Activated CD4-positive, CD25-positive, alpha-beta regulatory T cell (primary cell): Measurements from ENCODE around the gene MYADM.
A peak's percentile ranks its signal among the peaks of the same experiment; 100 is the strongest.
"Not testable (repeated sequence)": the region's sequence is repeated elsewhere in the genome, so short reads cannot be mapped to it uniquely, and the experiment has no call there.

Experiments used
- DNase-seq, 4 experiments: peaks; one replicate each; lab custom pipeline; 2025; lab: John Stamatoyannopoulos, UW

Gene MYADM, protein sequence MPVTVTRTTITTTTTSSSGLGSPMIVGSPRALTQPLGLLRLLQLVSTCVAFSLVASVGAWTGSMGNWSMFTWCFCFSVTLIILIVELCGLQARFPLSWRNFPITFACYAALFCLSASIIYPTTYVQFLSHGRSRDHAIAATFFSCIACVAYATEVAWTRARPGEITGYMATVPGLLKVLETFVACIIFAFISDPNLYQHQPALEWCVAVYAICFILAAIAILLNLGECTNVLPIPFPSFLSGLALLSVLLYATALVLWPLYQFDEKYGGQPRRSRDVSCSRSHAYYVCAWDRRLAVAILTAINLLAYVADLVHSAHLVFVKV

DNA sequence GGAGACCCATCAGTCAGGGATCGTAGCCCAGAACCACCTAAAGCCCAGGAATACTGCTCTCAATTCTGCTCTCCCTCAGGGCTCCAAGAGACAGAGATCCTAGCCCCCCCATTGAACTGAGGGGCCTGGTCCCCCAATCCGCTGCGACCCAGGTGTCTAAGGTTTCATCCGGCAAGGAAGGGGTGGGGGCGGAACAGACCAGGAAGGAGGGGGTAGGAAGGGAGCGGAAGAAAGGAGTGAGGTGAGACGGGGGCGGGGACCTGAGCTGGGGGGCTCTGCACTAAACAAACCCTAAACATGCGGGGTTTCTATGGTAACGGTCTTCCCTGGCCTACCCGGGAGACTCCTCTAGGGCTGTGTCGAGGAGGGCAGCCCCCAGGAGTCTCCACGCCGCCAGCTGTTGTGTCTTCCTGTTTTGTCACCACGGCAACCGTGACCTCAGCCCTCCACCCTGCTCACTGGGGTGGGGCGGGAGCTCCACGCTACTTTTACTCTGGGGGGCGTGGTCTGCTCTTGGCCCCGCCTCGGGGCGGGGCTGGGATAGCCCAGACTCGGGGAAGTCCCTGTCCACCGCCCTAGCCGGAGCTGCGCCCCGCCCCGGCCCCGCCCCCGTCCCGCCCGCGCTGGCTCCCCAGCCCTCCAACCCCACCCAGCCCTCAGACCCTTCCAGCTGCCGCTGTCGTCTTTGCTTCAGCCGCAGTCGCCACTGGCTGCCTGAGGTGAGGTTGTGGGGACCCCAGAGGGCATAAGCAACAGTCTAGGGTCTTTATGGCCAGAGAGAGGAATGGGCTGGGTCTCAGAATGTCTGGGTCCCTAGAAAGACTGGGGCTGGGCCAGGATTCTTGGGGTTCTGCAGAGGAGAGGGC, at the start of gene MYADM:
MYADM (plus strand) TSS at position 659 of the 866 bp plus-strand sequence. CDS start 5,647 bp downstream, outside the sequence.
- DNase-seq: peak; percentile 97 to 99 (median 98)

DNA sequence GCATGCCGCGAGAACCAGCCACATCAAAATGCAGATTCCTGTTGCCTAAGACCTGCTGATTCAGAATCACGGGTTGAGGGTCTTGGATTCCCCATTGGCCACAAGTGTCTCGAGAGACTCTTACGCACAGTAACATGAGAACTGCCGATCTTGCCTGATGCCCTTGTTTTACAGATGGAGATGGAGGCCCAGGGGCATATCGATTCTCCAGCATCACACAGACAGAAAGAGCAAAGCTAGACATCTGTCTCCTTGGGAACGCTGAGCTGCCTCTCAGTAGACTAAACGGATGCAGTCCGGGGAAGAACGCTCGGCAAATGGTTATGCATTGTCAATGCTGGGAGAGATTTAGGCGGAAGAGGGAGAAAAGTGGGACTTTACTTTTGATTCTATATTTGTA, 48.9 kb upstream of the MYADM start:
- DNase-seq: no peak

DNA sequence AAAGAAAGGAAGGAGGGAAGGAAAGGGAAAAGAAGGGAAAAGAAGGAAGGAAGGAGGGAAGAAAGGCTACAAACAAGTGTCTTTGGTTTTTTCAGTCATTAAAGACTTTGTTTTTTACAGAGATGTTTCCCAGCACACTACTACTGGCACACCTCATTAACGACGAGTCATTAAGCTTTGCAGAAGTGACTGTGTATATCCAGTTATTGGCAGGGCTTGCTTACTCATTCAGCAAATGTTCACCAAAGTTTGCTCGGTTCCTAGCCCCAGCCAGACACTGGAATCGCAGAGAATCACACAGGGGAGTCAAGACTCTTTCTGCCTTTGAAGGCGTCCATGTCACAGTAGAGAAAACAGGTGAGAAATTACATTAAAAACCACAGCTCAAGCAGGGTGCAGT, 47.8 kb upstream of the MYADM start:
- DNase-seq: no peak

DNA sequence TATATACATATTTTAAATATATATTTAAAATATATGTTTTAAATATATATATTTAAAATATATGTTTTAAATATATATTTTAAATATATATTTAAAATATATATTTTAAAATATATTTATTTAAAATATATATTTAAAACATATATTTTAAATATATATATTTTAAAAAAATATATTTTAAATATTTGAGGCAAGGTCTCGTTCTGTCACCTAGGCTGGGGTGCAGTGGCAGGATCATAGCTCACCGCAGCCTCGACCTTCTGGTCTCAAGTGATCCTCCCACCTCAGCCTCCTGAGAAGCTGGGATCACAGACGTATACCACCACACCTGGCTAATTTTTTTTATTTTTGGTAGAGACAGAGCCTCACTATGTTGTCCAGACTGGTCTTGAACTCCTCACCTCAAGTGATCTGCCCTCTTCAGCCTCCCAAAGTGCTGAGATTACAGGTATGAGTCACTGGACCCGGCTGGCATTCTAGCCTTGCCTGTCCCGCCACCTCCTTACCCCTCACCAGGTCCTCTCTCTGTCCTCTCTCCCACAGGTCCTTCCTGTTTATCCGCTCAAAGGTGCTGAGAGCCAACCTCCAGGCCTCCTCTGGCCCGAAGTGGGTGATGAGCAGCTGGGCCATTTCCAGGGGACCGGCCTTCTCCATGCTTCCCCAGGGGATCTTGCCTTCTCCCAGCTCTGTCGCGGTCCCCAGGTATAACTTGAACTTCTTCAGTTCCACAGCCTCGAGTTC, 44.1 kb upstream of the MYADM start:
- DNase-seq: no peak

DNA sequence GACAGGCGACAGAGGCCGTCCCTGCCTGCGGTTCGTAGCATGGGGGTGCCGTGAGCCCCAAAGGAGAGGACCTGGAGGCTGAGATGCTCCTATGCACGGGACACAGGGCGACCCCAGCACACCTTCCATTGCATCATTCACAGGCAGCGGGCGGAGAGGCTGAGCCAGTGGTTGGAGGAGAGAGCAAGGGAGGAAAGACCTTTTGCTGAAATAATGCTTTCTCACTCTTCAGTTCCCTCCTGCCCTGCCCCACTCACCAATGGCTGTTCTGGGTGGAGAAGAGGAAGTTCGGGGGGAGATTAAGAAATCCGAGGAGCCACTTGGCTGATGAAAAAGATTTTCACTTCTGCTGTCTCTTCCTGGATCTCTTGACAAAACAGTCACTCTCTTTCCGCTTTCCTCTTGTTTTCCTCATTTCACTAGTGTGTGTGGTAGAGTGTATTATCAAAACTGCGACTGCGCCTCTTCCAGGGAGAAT, 43.5 kb upstream of the MYADM start, which contains the start of gene NLRP12:
NLRP12 (minus strand) TSS at position 181 of the 478 bp plus-strand sequence; CDS start at position 41, 140 bp downstream.
- no peak for DNase-seq

DNA sequence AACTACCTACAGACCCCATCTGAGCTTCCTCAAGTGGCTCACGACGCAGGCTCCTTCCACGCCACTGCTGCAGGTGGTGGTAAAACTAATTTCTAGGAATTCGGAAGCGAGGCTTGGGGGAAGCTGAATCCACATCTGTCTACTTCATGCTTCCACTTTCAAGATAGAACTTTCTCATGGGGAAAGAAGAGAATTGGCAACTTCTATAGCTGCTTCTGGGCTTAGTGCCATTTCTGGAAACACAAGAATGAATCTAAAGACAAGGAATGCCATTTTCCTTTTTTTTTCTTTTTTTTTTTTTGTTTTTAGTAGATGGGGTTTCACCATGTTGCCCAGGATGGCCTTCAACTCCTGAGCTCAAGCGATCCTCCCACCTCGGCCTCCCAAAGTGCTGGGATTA, 40.8 kb upstream of the MYADM start:
- DNase-seq: no peak

DNA sequence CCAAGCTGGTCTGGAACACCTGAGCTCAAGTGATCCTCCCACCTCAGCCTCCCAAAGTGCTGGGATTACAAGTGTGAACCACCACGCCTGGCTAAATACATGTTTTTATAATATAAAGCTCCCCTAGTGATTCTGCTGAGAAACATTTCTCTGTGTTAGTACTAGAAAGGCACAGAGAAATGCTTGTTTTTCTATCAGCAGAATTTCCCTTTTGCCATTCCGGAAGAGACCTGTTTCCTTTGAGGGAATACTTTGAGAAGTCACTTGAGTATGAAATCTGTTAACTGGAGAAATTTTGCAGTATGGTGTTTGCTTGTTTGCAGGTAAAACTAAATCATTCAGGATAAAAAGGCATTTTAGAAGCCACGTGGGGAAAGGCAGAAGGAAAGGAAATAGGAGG, 39.2 kb upstream of the MYADM start:
- DNase-seq: no peak

DNA sequence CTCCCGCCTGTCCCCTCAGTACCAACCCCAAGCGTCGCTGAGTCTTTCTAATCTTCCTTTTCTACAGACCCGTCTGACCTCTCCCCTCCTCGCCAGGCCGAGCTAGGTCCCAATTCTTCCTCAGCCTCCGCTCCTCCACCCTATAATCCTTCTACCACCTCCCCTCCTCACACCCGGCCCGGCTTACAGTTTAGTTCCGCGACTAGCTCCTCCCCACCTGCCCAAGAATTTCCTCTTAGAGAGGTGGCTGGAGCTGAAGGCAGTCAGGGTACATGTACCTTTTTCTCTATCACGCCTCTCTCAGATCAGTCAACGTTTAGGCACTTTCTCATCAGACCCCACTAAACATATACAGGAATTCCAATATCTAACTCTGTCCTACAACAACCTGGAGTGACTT, 34.8 kb upstream of the MYADM start:
- DNase-seq: not testable (repeated sequence)

DNA sequence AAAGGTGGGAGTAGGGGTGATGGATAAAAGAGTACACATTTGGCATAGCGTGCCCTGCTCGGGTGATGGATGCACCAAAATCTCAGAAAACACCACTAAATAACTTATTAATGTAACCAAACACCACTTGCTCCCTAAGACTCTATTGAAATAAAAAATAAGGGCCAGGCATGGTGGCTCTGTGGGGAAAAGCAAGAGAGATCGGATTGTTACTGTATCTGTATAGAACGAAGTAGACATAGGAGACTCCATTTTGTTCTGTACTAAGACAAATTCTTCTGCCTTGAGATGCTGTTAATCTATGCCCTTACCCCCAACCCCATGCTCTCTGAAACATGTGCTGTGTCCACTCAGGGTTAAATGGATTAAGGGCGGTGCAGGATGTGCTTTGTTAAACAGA, 29.2 kb upstream of the MYADM start:
- not testable (repeated sequence) for DNase-seq

DNA sequence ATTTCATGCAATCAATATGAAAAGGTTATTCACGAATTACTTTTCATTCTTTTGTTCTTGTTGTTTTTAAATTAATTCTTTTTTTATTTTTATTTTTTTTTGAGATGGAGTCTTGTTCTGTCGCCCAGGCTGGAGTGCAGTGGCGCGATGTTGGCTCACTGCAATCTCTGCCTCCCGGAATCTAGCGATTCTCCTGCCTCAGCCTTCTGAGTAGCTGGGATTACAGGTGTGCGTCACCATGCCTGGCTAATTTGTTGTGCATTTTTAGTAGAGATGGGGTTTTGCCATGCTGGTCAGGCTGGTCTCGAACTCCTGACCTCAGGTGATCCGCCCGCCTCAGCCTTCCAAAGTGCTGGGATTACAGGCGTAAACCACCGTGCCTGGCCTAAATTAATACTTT, 27.4 kb upstream of the MYADM start:
- not testable (repeated sequence) for DNase-seq

DNA sequence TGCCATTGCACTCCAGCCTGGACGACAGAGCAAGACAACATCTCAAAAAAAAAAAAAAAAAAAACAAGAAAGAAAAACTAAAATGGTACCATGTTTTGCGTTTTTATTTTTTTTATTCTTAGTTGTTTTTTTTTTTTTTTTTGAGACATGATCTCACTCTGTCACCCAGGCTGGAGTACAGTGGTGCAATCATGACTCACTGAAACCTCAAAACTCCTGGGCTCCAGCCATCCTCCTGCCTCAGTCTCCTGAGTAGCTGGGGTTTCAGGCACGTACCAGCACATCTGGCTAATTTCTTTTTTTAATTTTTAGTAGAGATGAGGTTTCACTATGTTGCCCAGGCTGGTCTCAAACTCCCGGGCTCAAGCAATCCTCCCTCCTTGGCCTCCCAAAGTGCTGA, 26.8 kb upstream of the MYADM start:
- not testable (repeated sequence) for DNase-seq

DNA sequence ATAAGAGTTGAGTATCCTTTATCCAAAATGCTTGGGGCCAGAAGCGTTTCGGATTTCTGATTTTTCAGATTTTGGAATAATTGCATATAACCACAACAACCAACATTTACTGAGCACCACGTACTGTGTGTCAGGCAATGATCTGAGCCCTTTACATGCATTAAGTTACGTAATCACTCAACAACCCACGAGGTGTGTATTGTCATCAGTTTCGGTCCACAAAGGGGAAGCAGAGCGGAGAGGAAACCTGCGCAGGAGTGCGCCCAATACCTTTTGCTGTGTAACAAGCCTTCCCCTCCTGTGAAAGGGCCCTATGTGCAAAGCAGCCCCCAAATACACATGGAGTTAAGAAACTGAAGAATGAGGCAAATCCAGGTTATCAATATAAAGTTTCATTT, 22.8 kb upstream of the MYADM start:
- no peak for DNase-seq

DNA sequence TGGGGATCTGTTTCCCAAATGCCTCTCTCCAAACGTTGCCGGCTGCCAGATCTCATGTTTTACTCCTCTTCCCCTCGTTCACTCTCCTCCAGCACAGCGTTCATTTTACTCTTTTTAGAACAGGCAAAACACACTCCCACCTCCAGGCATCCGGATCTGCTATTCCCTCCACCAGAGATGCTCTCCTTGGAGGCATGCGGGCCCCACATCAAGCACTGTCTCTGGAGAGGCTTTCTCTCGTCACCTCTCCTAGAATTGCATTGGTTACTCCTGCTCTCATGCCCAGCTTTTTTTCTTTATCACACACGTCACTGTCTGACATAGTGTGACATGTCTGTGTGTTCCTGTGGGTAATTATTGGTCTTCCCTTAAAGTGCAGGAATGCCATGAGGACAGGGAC, 20.1 kb upstream of the MYADM start:
- no peak for DNase-seq

DNA sequence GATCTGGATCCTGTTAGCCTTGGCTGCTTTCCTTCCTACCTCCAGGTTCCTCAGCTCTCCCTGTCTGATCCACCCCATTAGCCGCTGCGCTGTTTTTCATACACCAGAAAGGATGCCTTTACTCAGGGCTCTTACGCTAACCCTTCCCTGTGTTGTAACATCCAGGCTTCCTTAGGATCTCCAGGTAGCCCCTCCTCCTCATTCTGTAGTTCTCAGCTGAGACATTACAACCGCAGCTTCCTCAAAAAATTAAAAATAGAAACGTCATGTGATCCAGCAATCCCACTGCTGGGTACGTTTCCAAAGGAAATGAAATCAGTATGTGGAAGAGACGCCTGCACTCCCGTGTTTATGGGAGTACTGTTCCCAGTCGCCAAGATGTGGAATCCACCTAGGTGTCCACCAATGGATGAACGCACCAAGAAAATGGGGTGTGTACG, 18.4 kb upstream of the MYADM start:
- DNase-seq: no peak

DNA sequence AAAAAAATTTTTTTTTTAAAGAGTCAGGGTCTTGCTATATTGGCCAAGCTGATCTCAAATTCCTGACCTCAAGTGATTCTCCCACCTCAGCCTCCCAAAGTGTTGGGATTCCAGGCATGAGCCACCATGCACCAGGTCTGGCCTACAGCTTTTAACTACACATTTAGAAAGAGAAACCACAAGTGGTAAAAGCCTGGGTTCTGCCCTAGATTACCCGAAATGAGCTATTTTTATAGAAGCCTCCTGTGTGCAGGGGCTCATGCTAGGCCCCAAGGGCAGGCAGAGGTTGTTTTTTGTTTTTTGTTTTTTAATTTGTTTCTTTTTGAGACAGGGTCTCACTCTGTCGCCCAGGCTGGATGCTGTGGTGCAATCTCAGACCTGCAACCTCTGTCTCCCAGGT, 14.0 kb upstream of the MYADM start:
- DNase-seq: no peak

DNA sequence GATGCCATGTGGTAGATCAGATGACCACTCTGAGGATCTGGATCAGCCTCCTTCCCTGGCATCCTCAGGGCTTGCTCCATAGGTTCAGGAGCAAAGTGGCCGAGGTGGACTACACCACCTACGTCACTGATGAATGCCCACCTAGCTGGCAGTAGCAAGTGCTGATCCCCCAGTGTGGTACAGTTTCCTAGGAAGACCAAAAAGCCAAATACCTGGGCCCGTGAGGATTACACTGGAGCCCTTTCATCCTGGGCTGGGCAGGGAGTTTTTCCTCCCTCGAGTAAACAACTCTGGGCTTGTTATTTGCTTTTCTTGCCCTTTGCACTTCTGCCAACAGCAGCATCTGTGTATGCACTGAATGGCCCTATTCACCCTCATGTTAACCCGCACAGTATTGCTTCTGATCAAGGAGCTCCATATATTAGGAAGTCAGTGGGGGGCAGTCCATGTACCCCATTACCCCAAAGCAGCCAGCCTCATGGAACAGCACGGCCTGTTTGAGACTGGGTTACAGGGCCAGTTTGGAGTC, 3.3 kb upstream of the MYADM start:
- DNase-seq: no peak

DNA sequence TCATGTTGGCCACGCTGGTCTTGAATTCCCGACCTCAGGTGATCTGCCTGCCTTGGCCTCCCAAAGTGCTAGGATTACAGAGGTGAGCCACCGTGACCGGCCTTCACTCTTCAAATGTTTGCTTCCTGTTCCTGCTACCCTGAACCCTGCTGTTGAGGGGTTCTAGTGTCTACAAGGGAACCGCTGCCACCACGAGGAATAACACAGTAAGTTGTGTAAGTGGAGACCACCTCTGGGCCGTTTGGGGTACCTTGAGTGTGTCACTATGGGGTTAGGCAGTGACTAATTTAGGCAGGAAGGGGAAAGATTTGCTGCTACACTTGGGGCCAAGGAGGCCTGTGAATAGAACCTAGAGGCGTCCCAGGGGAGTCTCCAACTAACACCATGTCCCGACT, 2.2 kb upstream of the MYADM start:
- no peak for DNase-seq

DNA sequence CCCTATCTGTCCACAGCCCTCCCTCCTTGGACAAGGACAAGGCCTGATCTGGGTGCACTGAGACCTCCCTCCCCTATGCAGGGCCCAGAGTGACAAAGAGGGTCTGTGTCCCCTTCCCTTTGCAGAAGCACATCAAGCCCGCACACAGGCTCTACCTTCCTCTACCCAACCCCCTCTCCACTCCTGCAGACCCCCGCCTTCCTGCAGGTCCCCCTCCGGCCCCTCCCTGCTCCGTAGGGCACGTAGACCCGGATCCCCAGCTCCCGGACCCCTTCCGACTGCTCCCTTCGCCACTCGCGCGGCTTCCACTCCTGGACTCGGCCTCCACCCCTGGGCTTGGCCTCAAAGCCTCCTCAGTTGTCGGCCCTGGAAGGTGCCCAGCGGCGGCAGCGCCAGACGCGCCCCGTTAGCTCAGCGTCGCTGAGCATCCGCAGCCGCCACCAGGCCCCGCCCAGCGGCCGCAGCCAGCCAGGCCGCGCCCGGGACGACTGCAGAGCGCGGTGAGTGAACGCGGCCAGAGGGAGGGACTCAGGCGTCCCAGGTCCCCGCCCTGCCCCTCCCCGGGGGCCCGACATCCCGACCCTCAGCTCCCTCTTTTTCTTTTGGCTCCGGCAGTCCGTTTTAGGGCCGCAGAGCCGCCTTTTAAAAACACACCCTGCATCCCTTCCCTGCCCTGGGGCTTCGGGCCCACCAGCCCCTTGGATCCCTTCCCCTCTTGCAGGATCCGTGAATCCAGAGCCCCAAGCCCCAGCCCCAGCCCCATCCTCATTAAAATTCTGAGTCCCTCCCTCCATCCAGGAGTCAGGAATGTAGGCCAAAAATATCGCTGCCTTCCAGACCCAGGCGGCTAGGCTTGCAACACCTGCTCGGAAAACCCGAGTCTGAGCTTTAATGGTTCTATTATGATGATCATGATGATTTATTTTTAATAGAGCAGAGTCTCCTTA, 1.5 kb upstream of the MYADM start:
- DNase-seq: peak; percentile 12 to 44 (median 30)

DNA sequence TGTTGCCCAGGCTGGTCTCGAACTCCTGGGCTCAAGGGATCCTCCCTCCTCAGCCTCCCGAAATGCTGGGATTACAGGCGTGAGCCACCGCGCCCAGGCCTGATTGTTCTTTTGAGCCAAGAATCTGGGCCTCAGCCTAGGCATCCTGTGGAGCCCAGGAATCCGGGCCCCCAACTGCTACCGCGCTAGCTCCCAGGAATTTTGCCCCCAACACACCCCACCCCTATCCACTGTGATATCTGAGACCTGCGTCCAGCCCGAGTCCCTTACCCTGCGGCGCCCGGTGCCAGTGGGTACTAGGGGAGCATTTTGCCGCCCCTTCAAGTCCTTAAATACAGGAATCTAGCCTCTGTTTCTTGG, 838 bp upstream of the MYADM start:
- DNase-seq: no peak

DNA sequence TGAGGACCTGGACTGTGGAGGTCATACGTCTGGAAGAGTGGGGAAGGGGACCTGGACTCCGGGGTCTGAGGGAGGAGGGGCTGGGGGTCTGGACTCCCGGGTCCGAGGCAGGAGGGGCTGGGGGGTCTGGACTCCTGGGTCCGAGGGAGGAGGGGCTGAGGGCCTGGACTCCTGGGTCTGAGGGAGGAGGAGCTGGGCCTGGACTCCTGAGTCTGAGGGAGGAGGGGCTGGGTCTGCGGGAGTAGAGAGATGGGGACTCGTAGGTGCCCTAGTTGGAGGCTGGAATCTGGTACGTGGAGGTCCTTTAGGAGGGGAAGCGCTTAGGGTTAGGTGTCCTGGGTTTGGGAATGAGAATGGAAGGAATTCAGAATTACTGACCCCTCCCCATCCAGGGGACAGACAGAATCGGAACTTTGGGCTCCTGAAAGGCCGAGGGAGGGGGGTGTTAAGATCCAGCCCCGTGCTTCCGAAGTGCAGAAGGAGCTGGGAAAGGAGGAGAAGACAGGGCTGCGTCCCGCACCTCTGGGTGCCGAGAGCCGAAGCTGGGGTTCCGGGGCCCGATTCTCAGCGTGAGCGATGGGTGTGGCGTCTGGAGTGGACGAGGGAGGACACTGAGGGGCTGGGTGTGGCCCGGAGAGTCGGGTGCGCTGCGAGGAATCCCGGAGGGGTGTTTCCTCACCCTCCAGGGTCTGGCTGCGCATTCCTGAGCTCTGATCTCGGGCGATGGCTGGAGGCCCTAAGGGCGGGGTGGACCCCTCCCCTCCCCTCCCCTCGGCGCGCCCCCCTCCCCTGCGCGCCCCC, 608 bp downstream of the MYADM start:
- DNase-seq: no peak
